HEK293T (cell line): ENCODE results near the gene SCN1A.

Experiments
- CTCF ChIA-PET: fragments of 350-600 bp; formaldehyde crosslinking; extraction: SDS; loops from one replicate; lab custom pipeline; 2021; ENCODE audit warnings: antibody characterized with exemption, inconsistent platforms; lab: Yijun Ruan, JAX
- POLR2A ChIA-PET: fragments of 350-600 bp; formaldehyde crosslinking; extraction: SDS; loops from one replicate; lab custom pipeline; 2020; ENCODE audit warnings: antibody characterized with exemption, inconsistent platforms; lab: Yijun Ruan, JAX
- DNase-seq: peaks from one replicate; pipeline ENCODE4 v3.0.0; 2012; ENCODE audit warnings: mixed read lengths; ENCODE audit errors: extremely low spot score
- ARNT ChIP-seq: fragments of 450-650 bp; IDR thresholded peaks from 2 replicates; pipeline ENCODE4 v1.6.1; 2017; ENCODE audit warnings: mild to moderate bottlenecking
- BHLHE40 ChIP-seq: fragments of 450-650 bp; IDR thresholded peaks from 2 replicates; pipeline ENCODE4 v1.6.1; 2016; ENCODE audit warnings: mild to moderate bottlenecking, moderate library complexity, borderline replicate concordance
- CTBP1 ChIP-seq: fragments of 450-650 bp; IDR thresholded peaks from 2 replicates; pipeline ENCODE4 v1.6.1; 2016; ENCODE audit warnings: borderline replicate concordance
- ELF4 ChIP-seq: fragments of 450-650 bp; IDR thresholded peaks from 2 replicates; pipeline ENCODE4 v1.6.1; 2017; ENCODE audit warnings: antibody characterized with exemption
- FOXA1 ChIP-seq: fragments of 450-650 bp; IDR thresholded peaks from 2 replicates; pipeline ENCODE4 v1.6.1; 2016; ENCODE audit warnings: mild to moderate bottlenecking
- FOXK2 ChIP-seq: fragments of 450-650 bp; IDR thresholded peaks from 2 replicates; pipeline ENCODE4 v1.6.1; 2016; ENCODE audit warnings: mild to moderate bottlenecking
- FOXM1 ChIP-seq: fragments of 450-650 bp; IDR thresholded peaks from 2 replicates; pipeline ENCODE4 v1.6.1; 2017; ENCODE audit warnings: mild to moderate bottlenecking, borderline replicate concordance
- HDGF ChIP-seq: fragments of 450-650 bp; IDR thresholded peaks from 2 replicates; pipeline ENCODE4 v1.6.1; 2017; ENCODE audit warnings: antibody characterized with exemption, borderline replicate concordance
- L3MBTL2 ChIP-seq: fragments of 450-650 bp; conservative IDR thresholded peaks from 2 replicates; pipeline ENCODE4 v1.6.1; 2016; ENCODE audit warnings: mild to moderate bottlenecking
- LEF1 ChIP-seq: fragments of 450-650 bp; IDR thresholded peaks from 2 replicates; pipeline ENCODE4 v1.6.1; 2017; ENCODE audit warnings: mild to moderate bottlenecking, borderline replicate concordance
- NFRKB ChIP-seq: fragments of 450-650 bp; IDR thresholded peaks from 2 replicates; pipeline ENCODE4 v1.6.1; 2016; ENCODE audit warnings: mild to moderate bottlenecking, moderate library complexity
- PKNOX1 ChIP-seq: fragments of 450-650 bp; IDR thresholded peaks from 2 replicates; pipeline ENCODE4 v1.6.1; 2016
- SP1 ChIP-seq: fragments of 450-650 bp; IDR thresholded peaks from 2 replicates; pipeline ENCODE4 v1.6.1; 2017
- SUZ12 ChIP-seq: fragments of 450-650 bp; IDR thresholded peaks from 2 replicates; pipeline ENCODE4 v1.6.1; 2016; ENCODE audit warnings: mild to moderate bottlenecking
- TARDBP ChIP-seq: fragments of 450-650 bp; IDR thresholded peaks from 2 replicates; pipeline ENCODE4 v1.6.1; 2016
- ZNF384 ChIP-seq: fragments of 450-650 bp; IDR thresholded peaks from 2 replicates; pipeline ENCODE4 v1.6.1; 2016

Gene SCN1A

GRCh38 chr2:166133653-166134052, 5.8 kb upstream of the SCN1A start:
- CTCF ChIA-PET, result no interaction called here
- TF ChIP-seq PKNOX1 (no peak), HDGF (no peak), SUZ12 (no peak), ARNT (no peak), ELF4 (no peak), TARDBP (no peak), L3MBTL2 (no peak), SP1 (no peak), FOXA1 (no peak), NFRKB (no peak), LEF1 (no peak), ZNF384 (no peak), FOXK2 (no peak)
- POLR2A ChIA-PET, result no interaction called here
- DNase-seq, result no peak

- no peak for TF ChIP-seq SP1
- no peak for DNase-seq
- ChIA-PET CTCF (interaction anchor here (0.8 to 2.4 kb wide), 3 partner anchors 9 to 175 kb away, joined by 3 to 11 read pairs (median 3); partner anchors contain the start of gene TTC21B), POLR2A (no interaction called here)
These were observed 311 bp upstream of the SCN1A start for GRCh38 chr2:166128156-166128505.

- CTCF ChIA-PET, result no interaction called here
- POLR2A ChIA-PET, result no interaction called here
- no peak for DNase-seq
- no peak for TF ChIP-seq FOXM1
- no peak for TF ChIP-seq ARNT
- TF ChIP-seq CTBP1, result no peak
- TF ChIP-seq ZNF384, result no peak
- TF ChIP-seq NFRKB, result no peak
- no peak for TF ChIP-seq FOXK2
- no peak for TF ChIP-seq PKNOX1
- no peak for TF ChIP-seq BHLHE40
- TF ChIP-seq SUZ12, result no peak
- TF ChIP-seq LEF1, result no peak
- no peak for TF ChIP-seq TARDBP
- no peak for TF ChIP-seq FOXA1
- TF ChIP-seq SP1, result no peak
- TF ChIP-seq L3MBTL2, result no peak
- TF ChIP-seq ELF4, result no peak
- TF ChIP-seq HDGF, result no peak
These were observed 1.7 kb downstream of the SCN1A start for GRCh38 chr2:166126007-166126639.

GRCh38 chr2:166125557-166125956, 2.3 kb downstream of the SCN1A start:
- POLR2A ChIA-PET, result no interaction called here
- CTCF ChIA-PET, result no interaction called here
- TF ChIP-seq NFRKB (no peak), ARNT (no peak), CTBP1 (no peak), FOXA1 (no peak), PKNOX1 (no peak), ELF4 (no peak)
- DNase-seq, result no peak

GRCh38 chr2:166118180-166118579, 9.6 kb downstream of the SCN1A start:
- ChIA-PET CTCF (no interaction called here), POLR2A (no interaction called here)
- TF ChIP-seq SP1, result no peak
- TF ChIP-seq FOXK2, result no peak
- no peak for TF ChIP-seq ARNT
- TF ChIP-seq HDGF, result no peak
- TF ChIP-seq ZNF384, result no peak
- TF ChIP-seq FOXM1, result no peak
- no peak for TF ChIP-seq L3MBTL2
- no peak for TF ChIP-seq TARDBP
- no peak for TF ChIP-seq BHLHE40
- TF ChIP-seq NFRKB, result no peak
- no peak for TF ChIP-seq CTBP1
- TF ChIP-seq SUZ12, result no peak
- no peak for TF ChIP-seq ELF4
- TF ChIP-seq LEF1, result no peak
- TF ChIP-seq PKNOX1, result no peak
- no peak for TF ChIP-seq FOXA1
- DNase-seq, result no peak

- POLR2A ChIA-PET, result no interaction called here
- DNase-seq, result no peak
- CTCF ChIA-PET, result interaction anchor here (0.6 kb wide), 1 partner anchor 868 kb away, joined by 3 read pairs; no protein-coding TSS in a partner anchor
- TF ChIP-seq FOXK2, result no peak
- TF ChIP-seq PKNOX1, result no peak
- TF ChIP-seq CTBP1, result no peak
- TF ChIP-seq FOXM1, result no peak
- TF ChIP-seq LEF1, result no peak
- TF ChIP-seq BHLHE40, result no peak
- no peak for TF ChIP-seq SUZ12
- TF ChIP-seq FOXA1, result no peak
These were observed 10.3 kb downstream of the SCN1A start for GRCh38 chr2:166117491-166117890.
